NCI-H2171 (cell line): ENCODE data around the gene CEBPA.
"Not testable (repeated sequence)": the region's sequence is repeated elsewhere in the genome, so short reads cannot be mapped to it uniquely, and the experiment has no call there.

Source experiments
- DNase-seq: peaks from one replicate; lab custom pipeline; 2025; lab: John Stamatoyannopoulos, UW

The CEBPA gene

GRCh38 chr19:33300009-33300893, 2.1 kb downstream of the CEBPA start:
- no peak for DNase-seq

GRCh38 chr19:33299051-33299688, 3.2 kb downstream of the CEBPA start:
- DNase-seq = no peak

DNA sequence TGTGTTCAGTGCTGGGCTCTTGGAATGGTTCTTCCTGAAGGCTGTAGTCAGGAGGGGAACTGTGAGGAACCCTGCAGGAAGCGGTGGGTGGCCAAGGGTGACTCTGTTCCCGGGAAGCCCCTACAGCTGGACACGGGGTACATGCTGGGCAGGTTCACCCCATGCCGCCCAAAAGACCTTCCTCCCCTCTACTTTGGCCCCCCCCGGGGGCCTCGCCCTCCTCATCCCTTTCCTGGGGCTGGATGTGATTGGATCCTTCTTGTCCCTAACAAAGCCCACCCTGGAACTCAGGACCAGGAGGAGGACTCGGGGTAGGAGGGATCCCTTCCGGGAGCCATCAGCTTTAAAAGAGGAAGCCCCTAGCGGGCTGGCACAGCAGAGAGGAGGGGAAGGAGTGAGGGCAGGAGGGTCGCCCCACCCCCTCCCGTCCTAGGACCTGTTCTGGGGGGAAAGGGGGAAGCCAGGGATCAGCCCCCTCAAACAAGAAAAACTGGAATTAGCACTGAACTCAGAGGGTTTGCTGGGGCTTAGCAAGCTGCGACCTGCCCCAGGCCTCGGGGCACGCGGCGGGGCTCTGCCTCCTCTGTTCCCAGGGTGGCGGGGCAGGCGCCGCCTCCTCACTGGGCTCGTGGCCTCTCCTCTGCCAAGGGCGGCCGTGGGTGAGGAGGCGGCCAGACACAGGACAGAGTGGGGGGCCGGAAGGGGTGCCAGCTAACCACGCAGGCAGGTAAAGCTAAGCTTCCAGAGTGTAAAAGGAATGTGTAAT, 4.0 kb downstream of the CEBPA start:
- no peak for DNase-seq

- peak; percentile 57 for DNase-seq
Measured at GRCh38 chr19:33297401-33298145, 4.8 kb downstream of the CEBPA start.

GRCh38 chr19:33296488-33296971, 5.8 kb downstream of the CEBPA start:
- DNase-seq = peak; percentile 71

- DNase-seq = no peak
Measured at GRCh38 chr19:33295621-33296487, 6.5 kb downstream of the CEBPA start.

GRCh38 chr19:33295046-33295445, 7.3 kb downstream of the CEBPA start:
- DNase-seq = not testable (repeated sequence)

DNA sequence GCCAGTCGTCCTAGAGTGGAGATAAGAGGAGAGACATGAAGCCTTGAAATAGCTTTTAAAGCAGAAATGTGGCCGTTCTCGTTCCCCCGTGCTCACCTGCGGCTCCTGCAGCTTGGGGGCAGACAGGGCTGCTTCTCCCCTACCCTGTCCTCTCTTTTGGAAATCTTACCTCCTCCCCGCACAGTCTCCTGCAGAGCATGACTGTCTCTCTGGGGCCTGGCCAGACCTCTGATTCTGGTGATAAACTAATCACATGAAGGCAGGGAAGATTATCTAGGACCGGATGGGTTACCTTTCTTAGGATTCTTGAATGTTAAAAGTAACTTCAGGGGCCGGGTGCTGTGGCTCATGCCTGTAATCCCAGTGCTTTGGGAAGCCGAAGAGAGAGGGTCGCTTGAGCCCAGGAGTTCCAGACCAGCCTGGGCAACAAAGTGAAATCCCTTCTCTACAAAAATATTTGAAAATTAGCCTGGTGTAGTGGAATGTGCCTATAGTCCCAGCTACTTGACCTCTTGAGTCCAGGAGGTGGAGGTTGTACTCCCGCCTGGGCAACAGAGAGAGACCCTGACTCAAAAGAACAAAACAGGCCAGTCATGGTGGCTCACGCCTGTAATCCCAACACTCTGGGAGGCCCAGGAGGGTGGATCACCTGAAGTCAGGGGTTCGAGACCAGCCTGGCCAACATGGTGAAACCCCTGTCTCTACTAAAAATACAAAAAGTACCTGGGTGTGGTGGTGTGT, 8.1 kb downstream of the CEBPA start:
- no peak for DNase-seq

GRCh38 chr19:33293255-33294057, 8.9 kb downstream of the CEBPA start:
- no peak for DNase-seq

DNA sequence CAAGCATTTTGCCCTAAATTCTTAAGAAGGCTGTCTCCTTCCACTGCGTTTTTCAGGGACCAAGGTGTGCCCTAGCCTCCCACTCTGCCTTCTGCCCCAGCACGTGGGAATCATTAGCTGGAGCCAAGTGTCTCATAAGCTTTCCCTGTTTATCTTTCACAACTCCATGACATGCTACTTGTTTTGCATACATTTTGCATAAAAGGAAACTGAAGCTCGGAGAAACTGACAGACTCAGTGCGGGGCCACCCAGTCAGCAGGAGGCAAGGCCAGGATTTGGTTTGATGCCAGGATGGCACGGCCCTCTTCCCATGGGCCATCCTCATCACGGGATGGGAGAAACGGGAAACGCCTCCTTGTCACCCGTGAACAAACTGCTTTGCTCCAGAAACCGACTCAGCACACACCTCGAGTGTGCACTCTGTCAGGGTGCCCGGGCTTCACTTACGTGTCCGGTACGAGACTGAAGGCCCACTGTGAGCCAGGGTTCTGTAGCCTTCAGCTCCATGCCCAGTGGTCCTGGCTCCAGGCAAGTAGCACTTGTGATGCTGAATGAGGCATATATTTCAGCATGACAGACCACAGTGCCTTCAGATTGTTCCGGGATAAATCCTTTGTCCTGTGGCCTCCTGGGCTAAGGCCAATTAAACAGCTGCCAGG, 9.6 kb downstream of the CEBPA start:
- DNase-seq = no peak

- DNase-seq = no peak
Measured at GRCh38 chr19:33291623-33292534, 10.5 kb downstream of the CEBPA start.

DNA sequence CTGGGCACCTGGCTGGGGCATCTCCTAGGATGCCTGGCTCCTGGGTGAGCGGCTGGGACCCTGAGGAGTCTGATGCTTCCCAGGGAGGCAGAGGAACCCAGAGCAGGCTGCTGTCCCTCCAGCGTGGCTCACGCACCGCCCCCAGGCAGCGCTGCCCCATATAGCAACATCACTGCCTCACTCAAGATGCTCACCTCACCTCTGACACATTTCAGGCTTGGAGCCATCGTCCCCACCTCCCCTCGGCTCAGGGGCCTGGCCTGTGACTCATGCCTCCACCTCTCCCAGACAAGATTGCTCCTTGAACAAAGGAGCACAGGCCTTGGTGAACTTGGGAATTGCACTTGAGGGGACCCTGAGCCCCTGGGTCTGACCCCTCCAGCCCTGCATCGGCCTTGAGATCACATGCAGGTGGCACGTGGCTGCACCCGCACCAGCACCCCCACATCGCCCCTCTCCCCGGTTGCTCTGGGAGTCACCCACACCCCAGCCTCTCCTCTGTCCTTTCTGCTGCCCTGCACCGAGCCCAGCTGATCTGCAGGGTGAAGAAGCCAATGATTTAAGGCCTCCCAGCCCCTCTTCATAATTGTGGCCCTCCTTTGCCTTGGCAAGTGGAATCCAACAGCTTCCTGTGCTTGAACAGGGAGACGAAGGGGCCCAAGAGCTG, 11.2 kb downstream of the CEBPA start:
- no peak for DNase-seq

DNA sequence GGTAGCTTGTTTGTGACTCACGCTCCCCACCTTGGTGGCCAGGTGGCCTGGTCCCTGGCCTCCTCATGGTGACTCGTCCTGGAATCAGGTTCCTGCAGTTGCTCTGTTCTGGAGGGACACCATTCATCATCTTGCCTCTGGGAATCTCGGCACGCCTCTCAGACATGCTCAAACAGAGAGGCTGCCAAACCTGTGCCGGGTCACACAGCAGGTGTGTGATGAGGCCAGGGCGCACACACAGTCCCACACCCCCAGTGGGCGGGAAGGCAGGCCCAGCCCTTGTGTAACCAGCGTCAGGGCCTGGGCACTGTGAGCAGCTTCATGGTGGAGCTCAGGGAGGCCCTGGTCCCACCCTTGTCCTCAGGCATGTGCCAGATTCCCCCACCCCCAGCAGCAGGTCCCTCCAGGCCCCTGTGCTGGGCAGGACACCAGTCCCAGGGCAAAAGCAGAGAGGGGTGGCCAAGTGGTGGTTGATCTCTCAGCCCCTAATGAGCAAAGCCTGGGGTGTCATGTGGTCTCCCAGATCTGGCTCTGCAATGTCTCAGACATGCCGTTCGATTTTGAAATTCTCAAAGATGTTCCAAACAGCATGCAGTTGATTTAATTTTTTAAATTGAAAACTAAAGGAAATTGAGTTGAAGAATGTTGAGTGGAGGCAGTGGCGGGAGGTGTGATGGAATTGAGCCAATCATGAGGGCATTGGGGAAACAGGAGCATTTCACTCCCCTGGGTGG, 12.1 kb downstream of the CEBPA start:
- DNase-seq = no peak

DNA sequence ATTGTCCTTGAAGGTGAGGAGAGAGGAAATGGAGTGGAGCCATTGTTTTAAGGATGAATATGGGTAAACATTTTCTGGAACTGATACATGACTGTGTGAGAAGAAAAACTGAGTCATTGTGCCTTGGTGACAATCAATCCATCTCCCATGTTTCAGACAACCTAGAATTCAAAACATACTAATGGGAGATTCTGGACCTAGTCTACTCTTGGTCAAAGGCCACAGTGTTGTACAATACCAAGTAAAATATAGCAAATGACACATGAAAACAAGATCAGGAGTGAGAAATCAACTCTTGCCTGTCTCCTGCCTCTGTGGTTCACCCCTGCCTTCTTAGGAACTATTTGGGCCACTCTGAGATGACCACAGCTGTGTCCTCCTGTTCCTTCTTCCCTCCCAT, 13.1 kb downstream of the CEBPA start:
- no peak for DNase-seq

DNA sequence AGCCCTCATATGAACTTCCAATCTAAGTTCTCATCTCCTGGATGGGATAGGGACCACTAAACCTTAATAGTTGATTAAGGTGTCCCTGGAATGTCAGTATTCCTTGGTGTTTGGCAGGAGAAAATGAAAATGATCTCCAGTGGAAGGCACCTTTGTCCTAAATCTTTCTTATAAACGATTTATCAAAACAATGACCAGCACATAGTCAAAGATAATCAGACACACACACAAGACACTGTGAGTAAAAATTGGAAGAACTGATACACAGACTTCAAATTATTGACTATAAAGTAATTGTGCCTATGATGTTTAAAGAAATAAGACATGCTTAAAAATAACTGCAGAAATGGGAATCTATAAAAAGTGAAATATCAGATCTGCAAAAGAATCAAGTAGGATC, 13.7 kb downstream of the CEBPA start:
- no peak for DNase-seq

- no peak for DNase-seq
Measured at GRCh38 chr19:33287927-33288326, 14.4 kb downstream of the CEBPA start.
